ENCODE data around the gene ZBTB11. TPM values are rescaled to one million over a fixed set of nuclear protein-coding genes. Genes with fewer than 3 reads are reported as not detected.
A peak's percentile ranks its signal among the peaks of the same experiment; 100 is the strongest.
"Not testable (repeated sequence)": the region's sequence is repeated elsewhere in the genome, so short reads cannot be mapped to it uniquely, and the experiment has no call there.

ZBTB11 gene
- total RNA-seq, 6 experiments from 2014 or later: 5.4 to 8.5 (median 7.9) TPM

DNA sequence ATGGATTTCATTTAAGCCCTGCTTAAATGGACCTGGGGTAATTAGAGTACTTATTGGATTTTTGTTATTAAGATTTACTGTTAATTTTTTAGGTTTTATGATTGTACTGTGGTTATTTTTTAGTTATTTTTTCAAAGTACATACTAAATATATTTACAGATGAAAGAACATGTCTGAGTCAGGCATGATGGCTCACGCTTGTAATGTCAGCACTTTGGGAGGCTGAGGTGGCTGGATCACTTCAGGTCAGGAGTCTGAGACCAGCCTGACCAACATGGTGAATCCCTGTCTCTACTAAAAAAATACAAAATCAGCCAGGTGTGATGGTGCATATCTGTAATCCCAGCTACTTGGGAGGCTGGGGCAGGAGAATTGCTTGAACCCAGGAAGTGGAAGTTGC lies 25.8 kb upstream of the ZBTB11 start:
- no peaks in the 10 kb centered on the region for H3K36me3 ChIP-seq
- WGBS (ENCODE audit: insufficient coverage, low coverage, low lambda C conversion rate, missing lambda C conversion rate): 92% methylated on average over 1 of the region's 1 CpG
- intact Hi-C loops (cut with DNase I): no loop called here

GRCh38 chr3:101701696-101702634 lies 25.0 kb upstream of the ZBTB11 start:
- Histone ChIP-seq H3K36me3 (no peaks in the 10 kb centered on the region), H3K4me1 (no peaks in the 10 kb centered on the region), H3K27ac (no peak overlapping the region), H3K9me3 (no peaks in the 10 kb centered on the region), H3K27me3 (no peaks in the 10 kb centered on the region), H3K4me3 (no peak overlapping the region)
- no peak for TF ChIP-seq POLR2A (IDR thresholded peaks at IDR 0.05)
- TF ChIP-seq, protein P1, sequence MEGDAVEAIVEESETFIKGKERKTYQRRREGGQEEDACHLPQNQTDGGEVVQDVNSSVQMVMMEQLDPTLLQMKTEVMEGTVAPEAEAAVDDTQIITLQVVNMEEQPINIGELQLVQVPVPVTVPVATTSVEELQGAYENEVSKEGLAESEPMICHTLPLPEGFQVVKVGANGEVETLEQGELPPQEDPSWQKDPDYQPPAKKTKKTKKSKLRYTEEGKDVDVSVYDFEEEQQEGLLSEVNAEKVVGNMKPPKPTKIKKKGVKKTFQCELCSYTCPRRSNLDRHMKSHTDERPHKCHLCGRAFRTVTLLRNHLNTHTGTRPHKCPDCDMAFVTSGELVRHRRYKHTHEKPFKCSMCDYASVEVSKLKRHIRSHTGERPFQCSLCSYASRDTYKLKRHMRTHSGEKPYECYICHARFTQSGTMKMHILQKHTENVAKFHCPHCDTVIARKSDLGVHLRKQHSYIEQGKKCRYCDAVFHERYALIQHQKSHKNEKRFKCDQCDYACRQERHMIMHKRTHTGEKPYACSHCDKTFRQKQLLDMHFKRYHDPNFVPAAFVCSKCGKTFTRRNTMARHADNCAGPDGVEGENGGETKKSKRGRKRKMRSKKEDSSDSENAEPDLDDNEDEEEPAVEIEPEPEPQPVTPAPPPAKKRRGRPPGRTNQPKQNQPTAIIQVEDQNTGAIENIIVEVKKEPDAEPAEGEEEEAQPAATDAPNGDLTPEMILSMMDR (IDR thresholded peaks at IDR 0.05): no peak
- WGBS (ENCODE audit: insufficient coverage, low coverage, low lambda C conversion rate, missing lambda C conversion rate): 80% methylated on average over 7 of the region's 7 CpGs
- intact Hi-C loops (cut with DNase I): no loop called here
- ATAC-seq (no peak), DNase-seq (no peak)

More for the DNA sequence above, 25.8 kb upstream of the ZBTB11 start:
- Histone ChIP-seq H3K9me3 (no peaks in the 10 kb centered on the region), H3K27ac (no peak overlapping the region), H3K27me3 (no peaks in the 10 kb centered on the region), H3K4me1 (no peaks in the 10 kb centered on the region), H3K4me3 (no peak overlapping the region)
- TF ChIP-seq POLR2A (IDR thresholded peaks at IDR 0.05): no peak
- TF ChIP-seq, protein P1 (IDR thresholded peaks at IDR 0.05): no peak
- ATAC-seq: no peak
- no peak for DNase-seq

DNA sequence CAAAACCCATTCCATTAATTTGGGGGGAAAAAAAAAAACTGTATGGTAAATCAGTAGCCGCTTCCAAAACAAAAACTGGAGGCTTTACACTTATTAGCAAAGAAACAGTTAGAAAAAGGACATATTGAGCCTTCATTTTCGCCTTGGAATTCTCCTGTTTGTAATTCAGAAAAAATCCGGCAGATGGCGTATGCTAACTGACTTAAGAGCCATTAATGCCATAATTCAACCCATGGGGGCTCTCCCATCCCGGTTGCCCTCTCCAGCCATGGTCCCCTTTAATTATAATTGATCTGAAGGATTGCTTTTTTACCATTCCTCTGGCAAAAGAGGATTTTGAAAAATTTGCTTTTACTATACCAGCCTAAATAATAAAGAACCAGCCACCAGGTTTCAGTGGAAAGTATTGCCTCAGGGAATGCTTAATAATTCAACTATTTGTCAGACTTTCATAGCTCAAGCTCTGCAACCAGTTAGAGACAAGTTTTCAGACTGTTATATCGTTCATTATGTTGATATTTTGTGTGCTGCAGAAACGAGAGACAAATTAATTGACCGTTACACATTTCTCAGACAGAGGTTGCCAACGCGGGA lies 18.9 kb upstream of the ZBTB11 start:
- Histone ChIP-seq H3K27ac (no peak overlapping the region), H3K4me1 (no peaks in the 10 kb centered on the region), H3K27me3 (no peaks in the 10 kb centered on the region), H3K4me3 (no peak overlapping the region), H3K9me3 (no peaks in the 10 kb centered on the region), H3K36me3 (no peaks in the 10 kb centered on the region)
- ATAC-seq: peak in 3 of 4 donors; percentile 28 to 47 (median 37)
- intact Hi-C loops (cut with DNase I): no loop called here
- TF ChIP-seq, protein P1 (IDR thresholded peaks at IDR 0.05): peak; percentile 59 to 75 (median 72)
- no peak for TF ChIP-seq POLR2A (IDR thresholded peaks at IDR 0.05)
- no peak for DNase-seq
- WGBS (ENCODE audit: insufficient coverage, low coverage, low lambda C conversion rate, missing lambda C conversion rate): 34% methylated on average over 10 of the region's 10 CpGs

- H3K36me3 ChIP-seq; H3K4me1 ChIP-seq; H3K27me3 ChIP-seq; ATAC-seq; DNase-seq; H3K9me3 ChIP-seq; H3K4me3 ChIP-seq; intact Hi-C loops (cut with DNase I); H3K27ac ChIP-seq: not testable (repeated sequence)
- WGBS (ENCODE audit: insufficient coverage, low coverage, low lambda C conversion rate, missing lambda C conversion rate): 60% methylated on average over 4 of the region's 4 CpGs
Observed at GRCh38 chr3:101694836-101695235, 17.9 kb upstream of the ZBTB11 start.

GRCh38 chr3:101693540-101693939 lies 16.6 kb upstream of the ZBTB11 start:
- DNase-seq; H3K36me3 ChIP-seq; intact Hi-C loops (cut with DNase I); H3K4me3 ChIP-seq; H3K27ac ChIP-seq; H3K27me3 ChIP-seq; H3K9me3 ChIP-seq; H3K4me1 ChIP-seq: not testable (repeated sequence)
- peak; percentile 67 to 74 (median 69) for ATAC-seq
- TF ChIP-seq, protein P1 (IDR thresholded peaks at IDR 0.05): peak in 3 of 4 donors; percentile 12 to 29 (median 24)
- 71% methylated on average over 7 of the region's 13 CpGs for WGBS (ENCODE audit: insufficient coverage, low coverage, low lambda C conversion rate, missing lambda C conversion rate)

GRCh38 chr3:101691685-101692671 lies 15.0 kb upstream of the ZBTB11 start:
- H3K27me3 ChIP-seq; H3K4me1 ChIP-seq; H3K4me3 ChIP-seq; H3K27ac ChIP-seq; ATAC-seq; DNase-seq; intact Hi-C loops (cut with DNase I); H3K36me3 ChIP-seq; H3K9me3 ChIP-seq: not testable (repeated sequence)
- WGBS (ENCODE audit: insufficient coverage, low coverage, low lambda C conversion rate, missing lambda C conversion rate): 84% methylated on average over 9 of the region's 15 CpGs
